Keratinocyte (primary cell): Measurements from ENCODE around the gene ACSL4. TPM values are rescaled to one million over a fixed set of nuclear protein-coding genes. Genes with fewer than 3 reads are reported as not detected.

Experiments
- DNase-seq: peaks from one replicate; pipeline ENCODE4 v3.0.0-alpha.2; 2011; ENCODE audit warnings: low read depth, missing footprints, low spot score
- FAIRE-seq: peaks from 2 replicates; lab custom pipeline; 2011; peaks lifted over from hg19 to GRCh38; lab: Jason Lieb, UNC
- H2AFZ ChIP-seq: 2 replicates; pipeline ENCODE4 v1.6.0; 2012; ENCODE audit warnings: low read length, control low read depth, inconsistent platforms; ENCODE audit not compliant: control insufficient read depth
- H3K27ac ChIP-seq: 2 replicates; pipeline ENCODE4 v1.5.1; 2011; ENCODE audit warnings: low read length; ENCODE audit not compliant: control insufficient read depth, insufficient read depth
- H3K27me3 ChIP-seq: 3 replicates; pipeline ENCODE4 v1.6.0; 2011; ENCODE audit warnings: low read length; ENCODE audit not compliant: control insufficient read depth, insufficient read depth; ENCODE audit errors: extremely low read depth
- H3K36me3 ChIP-seq, 2 experiments: 2 replicates in 1 of 2; 3 replicates in 1 of 2; pipeline ENCODE4 v1.5.1; 2011; ENCODE audit warnings: low read length in 2 of 2, mild to moderate bottlenecking in 1 of 2; ENCODE audit not compliant: control insufficient read depth in 2 of 2, insufficient read depth in 2 of 2; ENCODE audit errors: extremely low read depth in 1 of 2
- H3K4me1 ChIP-seq: 3 replicates; pipeline ENCODE4 v1.5.1; 2011; ENCODE audit warnings: low read length; ENCODE audit not compliant: control insufficient read depth, insufficient read depth; ENCODE audit errors: extremely low read depth
- H3K4me2 ChIP-seq: 3 replicates; pipeline ENCODE4 v1.6.0; 2011; ENCODE audit warnings: low read depth, low read length; ENCODE audit not compliant: control insufficient read depth, insufficient read depth; ENCODE audit errors: extremely low read depth
- H3K4me3 ChIP-seq, 3 experiments: fragments of 200-600 bp in 1 of 3; sonication (generic) in 1 of 3; 2 replicates in 2 of 3; 3 replicates in 1 of 3; pipeline ENCODE4 v1.5.1; 2011 to 2016; ENCODE audit warnings: low read length in 3 of 3, mild to moderate bottlenecking in 3 of 3, control low read depth in 2 of 3, inconsistent platforms in 1 of 3, low read depth in 1 of 3, mixed read lengths in 1 of 3, mixed run types in 1 of 3, moderate library complexity in 1 of 3; ENCODE audit not compliant: control insufficient read depth in 2 of 3, insufficient read depth in 2 of 3; ENCODE audit errors: extremely low read depth in 1 of 3
- H3K79me2 ChIP-seq: 2 replicates; pipeline ENCODE4 v1.6.0; 2012; ENCODE audit warnings: low read length; ENCODE audit not compliant: control insufficient read depth, insufficient read depth
- H3K9ac ChIP-seq: 3 replicates; pipeline ENCODE4 v1.6.0; 2011; ENCODE audit warnings: low read length; ENCODE audit not compliant: control insufficient read depth, insufficient read depth; ENCODE audit errors: extremely low read depth
- H3K9me1 ChIP-seq: 3 replicates; pipeline ENCODE4 v1.6.0; 2011; ENCODE audit warnings: low read length; ENCODE audit not compliant: control insufficient read depth, insufficient read depth; ENCODE audit errors: extremely low read depth
- H3K9me3 ChIP-seq: 2 replicates; pipeline ENCODE4 v1.5.1; 2012; ENCODE audit warnings: low read depth, low read length; ENCODE audit not compliant: control insufficient read depth
- H4K20me1 ChIP-seq: 3 replicates; pipeline ENCODE4 v1.6.0; 2011; ENCODE audit warnings: low read length; ENCODE audit not compliant: control insufficient read depth, insufficient read depth; ENCODE audit errors: extremely low read depth
- CTCF ChIP-seq, 3 experiments: IDR thresholded peaks in 1 of 3; conservative IDR thresholded peaks in 1 of 3; optimal IDR thresholded peaks in 1 of 3; 2 replicates in 2 of 3; 3 replicates in 1 of 3; pipeline versions ENCODE3 to v1.5.1; 2011; ENCODE audit warnings: low read length in 3 of 3, mild to moderate bottlenecking in 3 of 3, moderate library complexity in 2 of 3, control low read depth in 1 of 3, inconsistent platforms in 1 of 3; ENCODE audit not compliant: insufficient read depth in 2 of 3; ENCODE audit errors: extremely low read depth in 1 of 3
- EZH2 ChIP-seq: IDR thresholded peaks from one replicate; pipeline ENCODE4 v1.6.1; 2012; ENCODE audit warnings: inconsistent platforms, mild to moderate bottlenecking, low read length, moderate library complexity
- dilution Hi-C: fragments of 300-500 bp; cut with MboI; formaldehyde crosslinking; loops from one replicate; pipeline ENCODE4 v1.7.0; 2020; ENCODE audit warnings: low sequenced_read_pairs; ENCODE audit not compliant: extremely low pct_ligation_motif_present
- polyA plus RNA-seq, 5 experiments: library from polyadenylated mRNA; depleted of rRNA in 3 of 5; stranded (reverse) in 3 of 5; stranded (forward) in 1 of 5; unstranded in 1 of 5; fragments of >200 nt; gene quantifications; 1 replicate in 1 of 5; 2 replicates in 3 of 5; 3 replicates in 1 of 5; pipeline versions ENCODE4 v1.2.1 to v1.2.3, GENCODE V29; 2011 to 2012; ENCODE audit warnings: missing spikeins in 2 of 5, low read depth in 1 of 5, low replicate concordance in 1 of 5

Gene ACSL4
- polyA plus RNA-seq, 1 donor (not counting 4 experiments of a cell fraction or from before 2014, with no cell fraction given), result 78.3 TPM

GRCh38 chrX:109696146-109696740 lies 36.8 kb downstream of the ACSL4 start:
- no peak for TF ChIP-seq CTCF (optimal IDR thresholded peaks at IDR 0.05 in 1 of 3, IDR thresholded peaks at IDR 0.05 in 1 of 3, conservative IDR thresholded peaks at IDR 0.05 in 1 of 3; ENCODE audit: extremely low read depth in 1 of 3, insufficient read depth in 2 of 3, low read length in 3 of 3)
- no peak for TF ChIP-seq EZH2
- Histone ChIP-seq H3K27ac (no peak overlapping the region), H3K79me2 (peaks cover 67% of the 10 kb centered on the region), H3K9me1 (no peaks in the 10 kb centered on the region), H3K4me2 (no peak overlapping the region), H3K36me3 (peaks cover 0 to 1% of the 10 kb centered on the region in 2 experiments), H3K4me1 (no peaks in the 10 kb centered on the region), H4K20me1 (no peaks in the 10 kb centered on the region), H3K27me3 (peaks cover 3% of the 10 kb centered on the region), H3K9ac (no peak overlapping the region), H2AFZ (no peak overlapping the region), H3K9me3 (no peaks in the 10 kb centered on the region), H3K4me3 (no peak overlapping the region)
- FAIRE-seq, result no peak
- dilution Hi-C loops, result no loop called here
- no peak for DNase-seq

- no peak for FAIRE-seq
- no peak overlapping the region for H3K4me2 ChIP-seq
- H3K36me3 ChIP-seq, result peaks cover 0 to 1% of the 10 kb centered on the region in 2 experiments
- H3K9me3 ChIP-seq, result no peaks in the 10 kb centered on the region
- no peak overlapping the region for H3K9ac ChIP-seq
- H3K27ac ChIP-seq, result no peak overlapping the region
- dilution Hi-C loops, result no loop called here
- H3K9me1 ChIP-seq, result no peaks in the 10 kb centered on the region
- H3K4me3 ChIP-seq, result no peak overlapping the region
- H3K4me1 ChIP-seq, result no peaks in the 10 kb centered on the region
- no peak overlapping the region for H2AFZ ChIP-seq
- TF ChIP-seq CTCF (optimal IDR thresholded peaks at IDR 0.05 in 1 of 3, IDR thresholded peaks at IDR 0.05 in 1 of 3, conservative IDR thresholded peaks at IDR 0.05 in 1 of 3; ENCODE audit: extremely low read depth in 1 of 3, insufficient read depth in 2 of 3, low read length in 3 of 3) (no peak), EZH2 (no peak)
- peaks cover 3% of the 10 kb centered on the region for H3K27me3 ChIP-seq
- no peak for DNase-seq
- no peaks in the 10 kb centered on the region for H4K20me1 ChIP-seq
- H3K79me2 ChIP-seq, result peaks cover 66% of the 10 kb centered on the region
These were observed 37.4 kb downstream of the ACSL4 start for GRCh38 chrX:109695637-109696036.
